GM10266 (cell line): ENCODE results near the gene TTC34.

ENCODE experiments used
- DNase-seq: peaks from one replicate; pipeline ENCODE4 v3.0.0; 2012; ENCODE audit errors: extremely low spot score
- TF ChIP-seq, protein P1 (sequence below): IDR thresholded peaks from 2 replicates; pipeline ENCODE4 v1.5.1; 2012; ENCODE audit warnings: mild to moderate bottlenecking, low read depth; ENCODE audit not compliant: control insufficient read depth, insufficient read depth; ENCODE audit errors: missing control alignments

Gene TTC34

DNA sequence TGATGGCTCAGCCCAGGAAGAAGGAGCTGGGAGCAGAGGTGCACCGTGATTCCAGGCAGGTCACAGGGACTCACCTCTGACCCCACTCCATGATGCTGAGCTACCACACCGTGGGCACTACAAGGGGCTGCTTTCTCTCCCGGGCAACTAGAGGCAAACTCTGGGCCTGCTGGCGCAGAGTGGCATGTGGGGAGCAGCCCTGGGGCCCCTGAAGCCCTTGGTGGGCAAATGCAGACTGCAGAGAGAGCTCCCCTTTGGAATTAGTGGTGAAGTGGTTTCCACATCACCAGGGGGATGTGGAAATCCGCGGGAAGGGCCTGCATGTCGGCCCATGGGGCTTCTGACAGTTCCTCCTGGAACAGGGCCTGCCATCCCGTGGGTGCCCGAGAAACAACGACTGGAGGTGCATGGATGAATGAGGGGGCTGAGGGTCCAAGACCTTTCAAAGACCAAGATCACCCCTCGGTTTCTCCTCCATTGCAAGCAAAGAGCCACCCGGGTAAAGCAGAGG is 156.8 kb downstream of the TTC34 start:
- TF ChIP-seq, protein P1, sequence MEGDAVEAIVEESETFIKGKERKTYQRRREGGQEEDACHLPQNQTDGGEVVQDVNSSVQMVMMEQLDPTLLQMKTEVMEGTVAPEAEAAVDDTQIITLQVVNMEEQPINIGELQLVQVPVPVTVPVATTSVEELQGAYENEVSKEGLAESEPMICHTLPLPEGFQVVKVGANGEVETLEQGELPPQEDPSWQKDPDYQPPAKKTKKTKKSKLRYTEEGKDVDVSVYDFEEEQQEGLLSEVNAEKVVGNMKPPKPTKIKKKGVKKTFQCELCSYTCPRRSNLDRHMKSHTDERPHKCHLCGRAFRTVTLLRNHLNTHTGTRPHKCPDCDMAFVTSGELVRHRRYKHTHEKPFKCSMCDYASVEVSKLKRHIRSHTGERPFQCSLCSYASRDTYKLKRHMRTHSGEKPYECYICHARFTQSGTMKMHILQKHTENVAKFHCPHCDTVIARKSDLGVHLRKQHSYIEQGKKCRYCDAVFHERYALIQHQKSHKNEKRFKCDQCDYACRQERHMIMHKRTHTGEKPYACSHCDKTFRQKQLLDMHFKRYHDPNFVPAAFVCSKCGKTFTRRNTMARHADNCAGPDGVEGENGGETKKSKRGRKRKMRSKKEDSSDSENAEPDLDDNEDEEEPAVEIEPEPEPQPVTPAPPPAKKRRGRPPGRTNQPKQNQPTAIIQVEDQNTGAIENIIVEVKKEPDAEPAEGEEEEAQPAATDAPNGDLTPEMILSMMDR = no peak

DNA sequence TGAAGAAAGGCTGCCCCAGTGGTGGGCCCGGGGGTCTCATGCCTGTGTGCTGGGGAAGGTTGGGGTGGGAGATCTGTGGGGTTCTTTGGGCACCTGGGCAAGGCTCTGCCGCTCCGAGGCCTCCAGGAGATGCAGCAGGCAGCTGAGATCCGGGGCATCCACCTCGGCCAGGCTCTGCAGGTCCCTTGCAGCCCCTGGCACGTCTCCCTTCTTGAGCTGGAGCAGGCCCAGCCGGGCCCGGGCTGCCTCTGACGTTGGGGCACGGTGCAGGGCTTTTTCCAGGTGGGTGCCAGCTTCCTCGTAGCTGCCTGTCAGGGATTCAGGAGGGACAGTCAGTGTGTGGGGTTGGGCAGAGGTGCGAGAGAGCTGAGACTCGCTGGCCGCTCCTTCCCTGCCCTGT is 157.3 kb downstream of the TTC34 start:
- no peak for DNase-seq

More for the DNA sequence above, 156.8 kb downstream of the TTC34 start:
- no peak for DNase-seq

DNA sequence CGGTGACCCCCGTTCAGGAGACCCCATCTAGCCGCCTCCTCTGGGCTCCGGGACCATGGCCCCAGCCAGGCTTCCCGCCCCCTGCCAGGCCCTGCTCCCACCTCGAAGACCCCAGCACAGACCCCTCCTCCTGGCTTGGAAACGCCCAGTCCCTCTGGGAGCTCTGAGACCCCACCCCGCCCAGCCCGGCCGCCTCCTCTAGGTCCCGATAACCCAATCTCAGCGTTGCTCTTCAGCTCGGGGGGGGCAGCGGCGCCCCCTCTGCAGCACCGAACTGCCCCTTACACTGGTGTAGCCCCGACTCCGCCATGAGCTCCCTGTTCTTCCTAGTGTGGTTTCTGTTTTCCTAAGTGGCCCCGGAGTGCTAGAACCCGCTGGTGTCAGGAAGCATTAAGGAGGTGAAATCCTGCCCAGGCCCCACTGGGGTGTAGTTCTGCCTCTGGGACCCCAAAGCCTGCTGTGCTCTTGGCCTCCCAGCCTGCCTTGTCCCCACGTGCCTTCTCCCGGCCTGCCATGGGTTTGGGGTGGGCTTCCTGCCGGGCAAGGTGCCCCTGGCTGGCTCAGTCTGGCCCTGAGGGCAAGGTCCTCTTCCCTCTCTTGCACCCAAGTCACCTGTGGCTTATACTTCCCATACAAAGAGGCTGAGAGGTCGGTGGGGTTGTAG is 157.9 kb downstream of the TTC34 start:
- TF ChIP-seq, protein P1 = no peak
- DNase-seq = no peak

More for the DNA sequence above, 157.3 kb downstream of the TTC34 start:
- TF ChIP-seq, protein P1 = no peak

DNA sequence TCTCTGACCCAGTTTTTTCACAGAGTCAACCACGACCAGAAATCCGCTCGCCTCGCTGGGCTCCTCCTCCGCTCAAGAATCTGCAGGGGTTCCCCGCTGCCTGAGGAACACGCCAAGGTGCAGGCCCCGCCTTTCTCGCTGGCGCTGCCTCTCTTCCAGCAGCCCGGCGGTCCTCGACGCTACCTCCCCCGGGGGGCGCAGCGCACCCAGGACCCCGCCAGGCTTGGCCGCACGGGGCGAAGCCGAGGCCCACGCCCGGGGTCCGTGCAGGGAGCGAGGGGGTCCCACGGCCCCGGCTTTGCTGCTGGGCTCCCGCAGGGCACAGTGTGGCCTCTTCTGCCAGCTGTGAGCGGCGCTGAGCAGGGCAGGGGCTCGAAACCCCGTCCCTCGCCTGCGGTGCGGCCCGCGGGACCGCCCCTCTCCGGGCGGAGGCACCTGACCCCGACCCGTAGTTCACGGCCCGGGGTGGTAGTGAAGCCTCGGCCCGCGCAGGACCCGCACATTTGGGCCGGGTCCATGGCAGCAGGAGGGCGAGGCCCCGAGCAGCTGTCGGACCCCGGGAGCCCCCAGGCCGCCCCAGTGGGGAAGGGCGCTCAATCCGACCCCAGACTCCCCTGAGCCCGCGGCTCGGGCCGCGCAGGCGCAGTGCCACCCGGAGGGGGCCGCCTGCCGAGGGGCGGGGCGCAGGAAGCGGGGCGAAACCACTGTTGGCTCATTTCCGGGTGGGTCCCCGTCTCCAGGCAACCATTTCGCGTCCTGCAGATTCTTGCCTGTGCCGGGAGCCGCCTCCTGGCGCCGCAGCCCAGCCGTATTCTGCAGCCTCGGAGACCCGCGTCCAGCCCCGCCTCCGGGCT is 158.7 kb downstream of the TTC34 start:
- peak; percentile 100 for DNase-seq

DNA sequence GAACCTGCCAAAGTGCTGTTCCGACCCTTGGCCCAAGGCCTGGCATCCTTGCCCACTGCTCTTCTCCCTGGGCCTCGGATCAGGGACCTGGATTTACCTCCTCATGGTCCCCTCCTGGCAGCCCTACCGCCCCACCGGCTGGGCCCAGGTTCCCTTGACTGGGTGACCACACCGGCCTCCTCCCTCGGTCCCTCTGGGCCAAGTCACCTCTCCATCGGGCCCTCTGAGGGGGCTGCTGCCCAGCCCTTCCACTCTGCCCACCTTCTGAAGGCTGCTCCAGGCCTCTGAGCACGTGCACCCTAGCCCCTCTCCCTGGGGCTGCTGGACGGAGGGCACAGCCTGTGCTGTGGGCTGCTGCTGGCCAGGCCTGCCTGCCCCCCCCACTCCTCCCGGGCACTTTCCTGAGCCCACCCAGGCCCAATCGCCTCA is 159.3 kb downstream of the TTC34 start:
- no peak for DNase-seq
- TF ChIP-seq, protein P1 = no peak

More for the DNA sequence above, 158.7 kb downstream of the TTC34 start:
- TF ChIP-seq, protein P1 = peak; percentile 43

DNA sequence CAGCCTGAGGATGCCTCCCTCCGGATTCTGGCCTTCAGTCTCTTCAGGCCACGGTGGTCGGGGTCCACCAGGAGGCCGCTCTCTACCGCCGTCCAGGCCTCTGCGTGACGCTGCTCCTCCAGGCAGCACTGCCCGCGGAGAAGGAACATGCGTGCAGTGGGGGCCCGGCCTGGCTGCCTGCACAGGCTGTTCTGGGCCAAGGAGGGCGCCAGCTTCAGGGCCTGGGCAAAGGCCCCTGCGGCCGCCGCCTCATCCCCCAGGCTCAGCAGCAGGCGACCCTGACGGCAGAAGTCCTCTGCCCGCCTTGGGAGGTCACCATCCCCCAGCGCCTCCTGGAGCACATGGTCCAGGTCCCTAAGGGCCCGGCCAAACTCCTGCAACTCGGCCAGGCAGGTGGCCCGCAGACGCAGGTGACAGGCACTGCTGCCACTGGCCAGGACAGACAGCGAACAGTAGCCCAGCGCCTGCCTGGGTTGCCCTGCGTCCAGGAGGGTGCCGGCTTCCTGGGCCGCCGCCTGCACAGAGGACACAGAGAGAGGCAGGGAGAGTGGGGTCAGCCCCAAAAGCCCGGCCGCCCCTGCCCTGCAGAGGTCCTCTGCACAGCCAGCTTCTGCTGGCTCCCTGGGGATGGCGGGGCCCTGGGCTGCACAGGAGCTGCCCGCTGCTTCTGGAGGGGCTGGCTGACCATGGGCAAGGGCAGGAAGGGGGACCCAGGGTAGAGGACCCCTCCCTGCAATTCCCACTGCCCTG is 159.9 kb downstream of the TTC34 start:
- no peak for DNase-seq
- TF ChIP-seq, protein P1 = no peak
